H9 (cell line): ENCODE measurements around the gene ITK. TPM values are rescaled to one million over a fixed set of nuclear protein-coding genes. Genes with fewer than 3 reads are reported as not detected.

Experiments
- DNase-seq: peaks from one replicate; pipeline ENCODE4 v3.0.0-alpha.2; 2017
- H2AFZ ChIP-seq: one replicate; pipeline ENCODE4 v1.6.1; 2013; ENCODE audit warnings: mild to moderate bottlenecking, low read length, control low read depth, moderate library complexity
- H2AK5ac ChIP-seq: 2 replicates; pipeline ENCODE4 v1.6.1; 2013; ENCODE audit warnings: low read length, control low read depth, mixed read lengths; ENCODE audit not compliant: insufficient read length
- H2BK120ac ChIP-seq: one replicate; pipeline ENCODE4 v1.6.1; 2013; ENCODE audit warnings: low read depth, mild to moderate bottlenecking, low read length, control low read depth, inconsistent platforms; ENCODE audit not compliant: poor library complexity, severe bottlenecking
- H2BK12ac ChIP-seq: 2 replicates; pipeline ENCODE4 v1.6.1; 2013; ENCODE audit warnings: low read length, control low read depth, mixed read lengths, low read depth; ENCODE audit not compliant: insufficient read length
- H2BK15ac ChIP-seq: 2 replicates; pipeline ENCODE4 v1.6.1; 2013; ENCODE audit warnings: low read depth, low read length, control low read depth
- H2BK20ac ChIP-seq: one replicate; pipeline ENCODE4 v1.6.1; 2013; ENCODE audit warnings: low read depth, mild to moderate bottlenecking, low read length, control low read depth, inconsistent platforms; ENCODE audit not compliant: poor library complexity, severe bottlenecking
- H2BK5ac ChIP-seq: 2 replicates; pipeline ENCODE4 v1.6.1; 2013; ENCODE audit warnings: low read length, control low read depth, mixed read lengths; ENCODE audit not compliant: insufficient read length
- H3K14ac ChIP-seq: 2 replicates; pipeline ENCODE4 v1.6.1; 2013; ENCODE audit warnings: low read length, control low read depth; ENCODE audit not compliant: insufficient read depth
- H3K18ac ChIP-seq: 2 replicates; pipeline ENCODE4 v1.6.1; 2013; ENCODE audit warnings: low read depth, mild to moderate bottlenecking, mixed read lengths, low read length, control low read depth; ENCODE audit not compliant: insufficient read length
- H3K23ac ChIP-seq: 2 replicates; pipeline ENCODE4 v1.6.1; 2013; ENCODE audit warnings: low read length, control low read depth, mixed read lengths, low read depth; ENCODE audit not compliant: insufficient read length
- H3K23me2 ChIP-seq: 2 replicates; pipeline ENCODE4 v1.6.1; 2013; ENCODE audit warnings: low read depth, mild to moderate bottlenecking, mixed read lengths, low read length, control low read depth; ENCODE audit not compliant: insufficient read length, poor library complexity, severe bottlenecking
- H3K27ac ChIP-seq: 2 replicates; pipeline ENCODE4 v1.5.1; 2013; ENCODE audit warnings: low read length, control low read depth, mixed read lengths, low read depth; ENCODE audit not compliant: insufficient read length
- H3K27me3 ChIP-seq: 2 replicates; pipeline ENCODE4 v1.6.1; 2013; ENCODE audit warnings: low read length, control low read depth, inconsistent platforms; ENCODE audit not compliant: insufficient read depth
- H3K4ac ChIP-seq: 2 replicates; pipeline ENCODE4 v1.6.1; 2013; ENCODE audit warnings: low read depth, mild to moderate bottlenecking, control low read depth, inconsistent platforms, low read length, moderate library complexity
- H3K4me1 ChIP-seq: 2 replicates; pipeline ENCODE4 v1.6.1; 2013; ENCODE audit warnings: low read length, control low read depth, inconsistent platforms; ENCODE audit not compliant: insufficient read depth
- H3K4me2 ChIP-seq: 2 replicates; pipeline ENCODE4 v1.6.1; 2013; ENCODE audit warnings: low read length, control low read depth, mixed read lengths; ENCODE audit not compliant: insufficient read length, insufficient read depth
- H3K56ac ChIP-seq: 2 replicates; pipeline ENCODE4 v1.6.1; 2013; ENCODE audit warnings: low read depth, mild to moderate bottlenecking, mixed read lengths, low read length, control low read depth; ENCODE audit not compliant: insufficient read length
- H3K79me1 ChIP-seq: 2 replicates; pipeline ENCODE4 v1.6.1; 2013; ENCODE audit warnings: low read depth, mild to moderate bottlenecking, moderate library complexity, low read length, control low read depth, inconsistent platforms; ENCODE audit not compliant: insufficient read depth, poor library complexity, severe bottlenecking
- H3K79me2 ChIP-seq: 2 replicates; pipeline ENCODE4 v1.6.1; 2013; ENCODE audit warnings: low read length, control low read depth, inconsistent platforms; ENCODE audit not compliant: insufficient read depth
- H3K9ac ChIP-seq: 2 replicates; pipeline ENCODE4 v1.6.1; 2013; ENCODE audit warnings: low read length, control low read depth, mixed read lengths; ENCODE audit not compliant: insufficient read length; ENCODE audit errors: extremely low read depth
- H3K9me3 ChIP-seq: one replicate; pipeline ENCODE4 v1.6.1; 2013; ENCODE audit warnings: low read depth, low read length, inconsistent platforms; ENCODE audit not compliant: control insufficient read depth
- H3T11ph ChIP-seq: one replicate; pipeline ENCODE4 v1.6.1; 2013; ENCODE audit warnings: mild to moderate bottlenecking, low read length, control low read depth, inconsistent platforms
- H4K20me1 ChIP-seq: one replicate; pipeline ENCODE4 v1.6.1; 2013; ENCODE audit not compliant: control insufficient read depth, insufficient read length, insufficient read depth
- H4K5ac ChIP-seq: 2 replicates; pipeline ENCODE4 v1.6.1; 2013; ENCODE audit warnings: low read depth, mild to moderate bottlenecking, mixed read lengths, low read length, control low read depth; ENCODE audit not compliant: insufficient read length
- H4K8ac ChIP-seq: replicated peaks from 2 replicates; pipeline ENCODE4 v1.6.1; 2013; ENCODE audit warnings: low read length, control low read depth, mixed read lengths, low read depth; ENCODE audit not compliant: insufficient read length
- H4K91ac ChIP-seq: 2 replicates; pipeline ENCODE4 v1.6.1; 2013; ENCODE audit warnings: low read depth, mild to moderate bottlenecking, moderate library complexity, mixed read lengths, low read length, control low read depth; ENCODE audit not compliant: insufficient read length
- H3K27ac Mint-ChIP-seq, 3 experiments: 2 replicates in 2 of 3; 3 replicates in 1 of 3; pipeline ENCODE4 v1.8.0; 2020 to 2021; ENCODE audit warnings: mixed read lengths in 3 of 3, mild to moderate bottlenecking in 1 of 3, moderate library complexity in 1 of 3
- H3K27me3 Mint-ChIP-seq: 2 replicates; pipeline ENCODE4 v1.8.0; 2021; ENCODE audit warnings: low read depth, mild to moderate bottlenecking, moderate library complexity, mixed read lengths
- H3K36me3 Mint-ChIP-seq, 3 experiments: 2 replicates in 2 of 3; 3 replicates in 1 of 3; pipeline ENCODE4 v1.8.0; 2020 to 2021; ENCODE audit warnings: low read depth in 3 of 3, mixed read lengths in 3 of 3; ENCODE audit not compliant: insufficient read depth in 1 of 3
- H3K4me1 Mint-ChIP-seq, 2 experiments: 2 replicates each; pipeline ENCODE4 v1.8.0; 2020; ENCODE audit warnings: mixed read lengths in 2 of 2
- H3K4me3 Mint-ChIP-seq, 2 experiments: 2 replicates in 1 of 2; 3 replicates in 1 of 2; pipeline ENCODE4 v1.8.0; 2020 to 2021; ENCODE audit warnings: mild to moderate bottlenecking in 2 of 2, mixed read lengths in 2 of 2, moderate library complexity in 1 of 2
- H3K9me3 Mint-ChIP-seq, 2 experiments: 2 replicates in 1 of 2; 3 replicates in 1 of 2; pipeline ENCODE4 v1.8.0; 2020; ENCODE audit warnings: mild to moderate bottlenecking in 2 of 2, mixed read lengths in 2 of 2, moderate library complexity in 1 of 2
- CTCF ChIP-seq: fragments of 200-600 bp; sonication (generic); conservative IDR thresholded peaks from 3 replicates; pipeline ENCODE4 v1.8.0; 2021; ENCODE audit warnings: antibody characterized with exemption, mild to moderate bottlenecking
- WGBS: extraction: QIAGEN DNeasy Blood & Tissue Kit; methylation state at CpG from one replicate; pipeline ENCODE4 v1.1.7; 2013; ENCODE audit warnings: missing lambda C conversion rate, low lambda C conversion rate, mixed read lengths; ENCODE audit not compliant: insufficient read length; ENCODE audit errors: extremely low coverage; 5-methylcytosine and 5-hydroxymethylcytosine counted together
- total RNA-seq: library from RNA; stranded (reverse); gene quantifications from 2 replicates; pipeline ENCODE4 v1.2.1, GENCODE V29; 2021

ITK gene
- total RNA-seq, 1 experiment from 2014 or later, result 0.22 TPM

DNA sequence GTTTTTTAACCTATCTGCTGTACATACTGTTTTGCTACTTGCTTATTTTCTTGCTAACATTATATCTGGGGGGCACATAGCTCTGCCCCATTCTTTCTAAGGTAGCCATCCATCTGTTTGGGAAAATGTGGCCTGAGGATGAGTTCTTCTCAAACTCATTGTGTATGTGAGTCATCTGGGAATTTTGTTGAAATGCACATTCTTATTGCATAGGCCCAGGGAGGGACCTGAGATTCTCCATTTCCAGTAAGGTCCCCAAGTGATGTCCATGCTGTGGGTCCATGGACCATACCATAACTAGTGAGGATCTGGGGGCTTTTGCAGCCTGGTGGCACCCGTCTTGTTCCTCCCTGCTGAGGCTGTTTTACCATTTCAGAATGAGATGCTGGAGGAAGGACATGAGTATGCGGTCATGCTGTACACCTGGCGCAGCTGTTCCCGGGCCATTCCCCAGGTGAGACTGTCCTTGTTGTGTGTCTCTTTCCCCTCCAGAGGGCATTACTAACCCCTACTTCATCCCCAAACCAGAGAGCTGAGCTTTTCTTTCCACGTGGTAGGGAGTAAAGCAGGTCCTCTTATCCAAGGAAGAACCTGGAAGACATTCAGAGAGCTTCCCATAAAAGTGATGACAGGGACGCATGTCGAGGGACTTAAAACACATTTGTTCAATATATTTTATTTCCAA lies 113.9 kb downstream of the ITK start:
- no peak overlapping the region for H3K4me2 ChIP-seq
- H2BK5ac ChIP-seq, result no peak overlapping the region
- H3K23ac ChIP-seq, result no peak overlapping the region
- no peak overlapping the region for H2BK15ac ChIP-seq
- H3K9me3 Mint-ChIP-seq, result no peaks in the 10 kb centered on the region
- H3K79me1 ChIP-seq, result no peaks in the 10 kb centered on the region
- H3K4me1 Mint-ChIP-seq, result peaks cover 2 to 6% of the 10 kb centered on the region in 2 experiments; a peak in 3 of 4 replicates
- H3K79me2 ChIP-seq, result no peaks in the 10 kb centered on the region
- no peak overlapping the region for H3K4me3 Mint-ChIP-seq
- H3K4ac ChIP-seq, result no peak overlapping the region
- no peak overlapping the region for H3K14ac ChIP-seq
- H2AFZ ChIP-seq, result no peak overlapping the region
- H3K27ac ChIP-seq, result no peak overlapping the region
- H3K27ac Mint-ChIP-seq, result no peak overlapping the region
- no peak overlapping the region for H4K91ac ChIP-seq
- no peak overlapping the region for H4K8ac ChIP-seq
- H2BK20ac ChIP-seq, result no peak overlapping the region
- no peak overlapping the region for H2BK120ac ChIP-seq
- no peaks in the 10 kb centered on the region for H4K20me1 ChIP-seq
- peaks cover 5 to 50% (median 26%) of the 10 kb centered on the region in 3 experiments; a peak in 6 of 7 replicates for H3K36me3 Mint-ChIP-seq
- H3K23me2 ChIP-seq, result no peaks in the 10 kb centered on the region
- H2BK12ac ChIP-seq, result no peak overlapping the region
- H2AK5ac ChIP-seq, result no peak overlapping the region
- WGBS, result no CpG with 5 or more reads among the region's 7 CpGs
- DNase-seq, result no peak
- H3K9me3 ChIP-seq, result no peaks in the 10 kb centered on the region
- no peak overlapping the region for H4K5ac ChIP-seq
- no peaks in the 10 kb centered on the region for H3K27me3 ChIP-seq
- H3K18ac ChIP-seq, result no peak overlapping the region
- no peak overlapping the region for H3K9ac ChIP-seq
- no peaks in the 10 kb centered on the region for H3K27me3 Mint-ChIP-seq
- H3K56ac ChIP-seq, result no peak overlapping the region
- peak; percentile 47 for TF ChIP-seq CTCF
- H3K4me1 ChIP-seq, result no peaks in the 10 kb centered on the region
- H3T11ph ChIP-seq, result no peak overlapping the region
